Type B pancreatic cell (in vitro differentiated cells): ENCODE results near the gene COL6A3. TPM values are rescaled to one million over a fixed set of nuclear protein-coding genes. Genes with fewer than 3 reads are reported as not detected.

Experiments used
- DNase-seq: peaks from one replicate; pipeline ENCODE4 v3.0.0; 2021; ENCODE audit warnings: mixed read lengths; ENCODE audit not compliant: unreplicated experiment; ENCODE audit errors: extremely low spot score
- H3K27ac Mint-ChIP-seq: 2 replicates; pipeline ENCODE4 v1.8.0; 2021; ENCODE audit warnings: mild to moderate bottlenecking, mixed read lengths
- H3K27me3 Mint-ChIP-seq: 2 replicates; pipeline ENCODE4 v1.8.0; 2021; ENCODE audit warnings: mixed read lengths
- H3K36me3 Mint-ChIP-seq: 2 replicates; pipeline ENCODE4 v1.8.0; 2021; ENCODE audit warnings: mixed read lengths
- H3K4me1 Mint-ChIP-seq: one replicate; pipeline ENCODE4 v1.8.0; 2021; ENCODE audit warnings: mixed read lengths; ENCODE audit not compliant: unreplicated experiment
- H3K4me3 Mint-ChIP-seq: 2 replicates; pipeline ENCODE4 v1.8.0; 2021; ENCODE audit warnings: mild to moderate bottlenecking, mixed read lengths
- H3K9me3 Mint-ChIP-seq: 2 replicates; pipeline ENCODE4 v1.8.0; 2021; ENCODE audit warnings: mixed read lengths
- total RNA-seq: library from RNA; stranded (reverse); gene quantifications from 2 replicates; pipeline ENCODE4 v1.2.1, GENCODE V29; 2021; ENCODE audit warnings: low replicate concordance
- TF ChIP-seq, protein P1 (sequence below): fragments of 200-600 bp; sonication (generic); conservative IDR thresholded peaks from 2 replicates; pipeline ENCODE4 v1.5.0; 2021; ENCODE audit warnings: antibody characterized with exemption, mild to moderate bottlenecking

Gene COL6A3
- total RNA-seq, 1 donor from 2014 or later, result 157 TPM

DNA sequence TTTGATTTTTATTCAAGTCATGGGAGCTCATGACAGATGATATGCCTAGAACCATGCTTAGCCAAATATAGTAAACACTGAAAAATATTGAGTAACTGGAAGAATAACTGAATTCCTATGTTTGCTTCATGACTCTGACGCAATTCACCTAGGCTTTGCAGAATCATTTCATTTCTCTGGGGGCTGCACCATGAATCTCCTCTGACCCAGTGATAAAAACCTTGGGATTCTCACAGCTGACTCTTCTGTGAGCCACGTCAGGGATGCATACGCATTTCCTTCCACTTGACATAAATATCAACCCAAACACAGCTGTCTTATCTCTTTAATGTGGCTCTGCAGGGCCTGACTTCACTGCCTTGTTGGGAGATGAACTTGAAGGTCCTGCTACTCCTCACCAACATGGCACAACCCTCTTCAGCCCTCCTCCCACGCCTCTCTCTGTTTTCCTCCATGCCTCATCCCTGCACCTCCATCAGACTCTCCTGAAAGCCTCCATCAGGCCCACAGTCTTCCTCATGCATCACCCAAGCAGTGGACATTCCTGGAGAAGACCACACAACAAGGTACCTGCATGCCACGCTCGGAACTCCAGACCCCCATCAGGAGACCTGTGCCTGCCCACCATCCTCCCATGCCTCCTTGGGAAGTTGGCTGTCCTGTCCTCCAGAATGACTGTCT is 29.8 kb downstream of the COL6A3 start:
- DNase-seq, result no peak
- Mint-ChIP-seq H3K27ac (no peak overlapping the region), H3K9me3 (peaks cover 8% of the 10 kb centered on the region), H3K4me1 (no peaks in the 10 kb centered on the region), H3K27me3 (peaks cover 18% of the 10 kb centered on the region), H3K4me3 (no peak overlapping the region), H3K36me3 (peaks cover 14% of the 10 kb centered on the region)
- TF ChIP-seq, protein P1, sequence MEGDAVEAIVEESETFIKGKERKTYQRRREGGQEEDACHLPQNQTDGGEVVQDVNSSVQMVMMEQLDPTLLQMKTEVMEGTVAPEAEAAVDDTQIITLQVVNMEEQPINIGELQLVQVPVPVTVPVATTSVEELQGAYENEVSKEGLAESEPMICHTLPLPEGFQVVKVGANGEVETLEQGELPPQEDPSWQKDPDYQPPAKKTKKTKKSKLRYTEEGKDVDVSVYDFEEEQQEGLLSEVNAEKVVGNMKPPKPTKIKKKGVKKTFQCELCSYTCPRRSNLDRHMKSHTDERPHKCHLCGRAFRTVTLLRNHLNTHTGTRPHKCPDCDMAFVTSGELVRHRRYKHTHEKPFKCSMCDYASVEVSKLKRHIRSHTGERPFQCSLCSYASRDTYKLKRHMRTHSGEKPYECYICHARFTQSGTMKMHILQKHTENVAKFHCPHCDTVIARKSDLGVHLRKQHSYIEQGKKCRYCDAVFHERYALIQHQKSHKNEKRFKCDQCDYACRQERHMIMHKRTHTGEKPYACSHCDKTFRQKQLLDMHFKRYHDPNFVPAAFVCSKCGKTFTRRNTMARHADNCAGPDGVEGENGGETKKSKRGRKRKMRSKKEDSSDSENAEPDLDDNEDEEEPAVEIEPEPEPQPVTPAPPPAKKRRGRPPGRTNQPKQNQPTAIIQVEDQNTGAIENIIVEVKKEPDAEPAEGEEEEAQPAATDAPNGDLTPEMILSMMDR, result no peak

DNA sequence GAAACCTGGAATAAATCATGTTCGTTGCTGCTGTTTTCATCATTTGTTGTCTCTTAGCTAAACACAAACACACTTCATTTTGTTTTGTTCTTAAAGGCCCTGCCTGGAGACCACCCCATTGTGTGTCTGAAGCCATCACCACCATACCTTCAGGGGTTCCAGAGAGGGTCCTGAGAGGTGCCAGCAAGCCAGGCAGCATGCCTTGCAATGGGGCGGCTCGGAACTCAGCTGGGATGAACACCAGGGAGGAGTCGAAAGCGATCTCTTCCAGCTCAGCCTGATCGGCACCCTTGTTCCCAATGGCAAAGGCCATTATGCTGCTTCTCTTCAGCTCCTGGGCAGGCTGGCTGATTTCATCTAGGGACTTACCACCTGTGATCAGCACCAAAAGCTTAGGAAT is 33.2 kb downstream of the COL6A3 start:
- Mint-ChIP-seq H3K27me3 (peaks cover 23% of the 10 kb centered on the region), H3K9me3 (peaks cover 4% of the 10 kb centered on the region), H3K27ac (no peak overlapping the region), H3K36me3 (peaks cover 14% of the 10 kb centered on the region), H3K4me3 (no peak overlapping the region), H3K4me1 (no peaks in the 10 kb centered on the region)
- TF ChIP-seq, protein P1, result no peak
- DNase-seq, result no peak

DNA sequence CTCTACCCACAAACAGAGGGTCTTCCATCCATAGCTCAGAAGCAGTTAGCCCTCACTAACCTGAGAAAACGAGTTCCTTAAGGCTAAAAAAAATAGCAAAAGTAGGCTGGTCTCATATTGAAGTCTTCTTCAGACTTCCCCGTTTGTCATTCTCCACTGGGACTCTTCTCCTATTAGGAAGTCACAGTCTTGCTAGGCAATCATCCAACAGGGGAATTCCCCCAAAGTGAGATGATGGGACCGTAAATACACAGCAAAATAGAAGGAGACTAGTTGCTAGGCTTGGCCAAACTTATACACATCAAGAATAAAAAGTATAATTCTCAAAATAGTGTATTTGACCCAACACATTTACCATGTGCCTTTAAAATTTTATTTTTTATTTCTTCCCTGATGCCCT is 34.3 kb downstream of the COL6A3 start:
- peaks cover 15% of the 10 kb centered on the region for H3K36me3 Mint-ChIP-seq

DNA sequence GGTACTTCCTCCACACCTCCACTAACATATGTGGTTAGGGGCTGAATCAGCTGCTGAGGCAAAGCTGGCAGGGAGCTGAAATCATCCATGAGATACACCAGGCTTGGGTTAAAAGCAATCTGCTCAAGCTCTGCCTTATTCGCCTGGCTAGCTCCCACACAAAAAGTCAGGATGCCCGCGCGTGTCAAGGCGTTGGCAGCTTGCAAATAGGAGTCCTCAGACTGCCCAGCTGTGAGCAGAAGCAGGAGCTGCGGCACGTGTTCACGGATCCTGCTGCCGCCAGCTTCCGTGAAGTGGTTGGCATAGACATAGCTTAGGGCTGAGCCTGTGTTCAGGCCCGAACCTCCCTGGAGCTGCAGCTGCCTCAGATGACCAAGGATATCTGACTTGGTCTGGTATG is 35.3 kb downstream of the COL6A3 start:
- Mint-ChIP-seq H3K27ac (no peak overlapping the region), H3K36me3 (peaks cover 15% of the 10 kb centered on the region), H3K4me1 (no peaks in the 10 kb centered on the region), H3K9me3 (peaks cover 4% of the 10 kb centered on the region), H3K27me3 (peaks cover 19% of the 10 kb centered on the region), H3K4me3 (no peak overlapping the region)
- no peak for DNase-seq
- TF ChIP-seq, protein P1, result no peak

More for the DNA sequence above, 34.3 kb downstream of the COL6A3 start:
- DNase-seq, result no peak
- Mint-ChIP-seq H3K9me3 (peaks cover 4% of the 10 kb centered on the region), H3K27me3 (peaks cover 23% of the 10 kb centered on the region), H3K27ac (no peak overlapping the region), H3K4me3 (no peak overlapping the region), H3K4me1 (no peaks in the 10 kb centered on the region)
- TF ChIP-seq, protein P1, result no peak

DNA sequence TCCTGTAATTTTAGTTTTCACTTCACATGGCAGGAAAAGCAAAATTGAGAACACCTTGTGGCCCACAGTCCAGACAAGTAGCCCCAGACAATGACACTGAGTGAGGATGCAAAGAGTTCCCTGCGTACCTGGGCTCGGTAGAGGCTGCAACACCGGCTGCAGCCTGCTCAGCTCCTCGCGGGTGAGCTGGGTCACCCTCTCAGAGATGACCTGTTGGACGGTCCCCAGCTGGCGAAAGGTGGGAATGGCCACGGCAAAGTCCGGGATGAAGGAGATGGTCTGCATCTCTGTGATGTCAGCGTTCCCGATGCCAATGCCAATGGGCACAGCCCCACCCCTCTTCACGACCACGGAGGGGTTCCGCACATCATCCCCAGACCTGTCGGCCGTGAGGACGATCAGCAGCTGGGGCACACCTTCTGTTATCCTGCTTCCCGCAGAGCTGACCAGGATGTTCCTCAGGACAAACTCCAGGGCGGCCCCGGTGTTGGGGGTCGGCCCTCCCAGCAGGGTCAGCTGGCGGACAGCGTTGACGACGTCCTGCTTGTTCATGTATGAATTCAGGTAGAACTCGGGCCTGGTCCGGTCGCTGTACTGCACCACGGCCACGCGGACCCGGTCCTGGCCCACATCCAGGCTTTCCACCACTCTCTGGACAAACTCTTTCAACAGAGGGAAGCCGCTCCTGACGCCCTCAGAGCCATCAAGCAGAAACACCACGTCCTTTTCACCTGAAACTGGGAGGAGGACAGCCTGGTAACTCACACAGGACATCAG is 39.5 kb downstream of the COL6A3 start:
- Mint-ChIP-seq H3K36me3 (peaks cover 24% of the 10 kb centered on the region), H3K4me1 (no peaks in the 10 kb centered on the region), H3K27ac (no peak overlapping the region), H3K4me3 (no peak overlapping the region), H3K27me3 (peaks cover 15% of the 10 kb centered on the region), H3K9me3 (peaks cover 4% of the 10 kb centered on the region)
- no peak for DNase-seq
- TF ChIP-seq, protein P1, result no peak
